ENCODE measurements around the gene NUFIP1. TPM values are rescaled to one million over a fixed set of nuclear protein-coding genes. Genes with fewer than 3 reads are reported as not detected.
"Not testable (repeated sequence)": the region's sequence is repeated elsewhere in the genome, so short reads cannot be mapped to it uniquely, and the experiment has no call there.

Gene NUFIP1
- total RNA-seq, 1 donor from 2014 or later, result 8.7 TPM

- no peak for TF ChIP-seq CTCF (conservative IDR thresholded peaks at IDR 0.05)
- no peak overlapping the region for H3K27ac Mint-ChIP-seq
These were observed 38.1 kb downstream of the NUFIP1 start for GRCh38 chr13:44951184-44951583.

GRCh38 chr13:44943411-44943810 lies 45.9 kb downstream of the NUFIP1 start:
- peaks cover 12% of the 10 kb centered on the region for H3K36me3 Mint-ChIP-seq
- not testable (repeated sequence) for H3K27me3 Mint-ChIP-seq; H3K4me1 Mint-ChIP-seq (ENCODE audit: unreplicated experiment); H3K4me3 Mint-ChIP-seq; H3K27ac Mint-ChIP-seq; DNase-seq (ENCODE audit: extremely low spot score, unreplicated experiment); H3K9me3 Mint-ChIP-seq

More at GRCh38 chr13:44951184-44951583, 38.1 kb downstream of the NUFIP1 start:
- Mint-ChIP-seq H3K36me3 (peaks cover 14% of the 10 kb centered on the region), H3K4me1 (ENCODE audit: unreplicated experiment) (peaks cover 6% of the 10 kb centered on the region), H3K27me3 (no peaks in the 10 kb centered on the region), H3K9me3 (no peaks in the 10 kb centered on the region), H3K4me3 (no peak overlapping the region)
- no peak for DNase-seq (ENCODE audit: extremely low spot score, unreplicated experiment)

- Mint-ChIP-seq H3K4me3 (no peak overlapping the region), H3K9me3 (no peaks in the 10 kb centered on the region), H3K4me1 (ENCODE audit: unreplicated experiment) (no peaks in the 10 kb centered on the region), H3K27me3 (no peaks in the 10 kb centered on the region), H3K27ac (no peak overlapping the region), H3K36me3 (peaks cover 8% of the 10 kb centered on the region)
- no peak for DNase-seq (ENCODE audit: extremely low spot score, unreplicated experiment)
- no peak for TF ChIP-seq CTCF (conservative IDR thresholded peaks at IDR 0.05)
These were observed 50.4 kb downstream of the NUFIP1 start for GRCh38 chr13:44938854-44939253.

GRCh38 chr13:44936246-44936645 lies 53.0 kb downstream of the NUFIP1 start:
- H3K36me3 Mint-ChIP-seq, result peaks cover 8% of the 10 kb centered on the region
- TF ChIP-seq CTCF (conservative IDR thresholded peaks at IDR 0.05), result no peak
- H3K27ac Mint-ChIP-seq, result no peak overlapping the region
- peaks cover 10% of the 10 kb centered on the region for H3K4me1 Mint-ChIP-seq (ENCODE audit: unreplicated experiment)
- no peak for DNase-seq (ENCODE audit: extremely low spot score, unreplicated experiment)
- H3K4me3 Mint-ChIP-seq, result no peak overlapping the region
- no peaks in the 10 kb centered on the region for H3K9me3 Mint-ChIP-seq
- no peaks in the 10 kb centered on the region for H3K27me3 Mint-ChIP-seq

GRCh38 chr13:44934724-44935123 lies 54.5 kb downstream of the NUFIP1 start:
- Mint-ChIP-seq H3K9me3 (no peaks in the 10 kb centered on the region), H3K36me3 (no peaks in the 10 kb centered on the region), H3K4me3 (no peak overlapping the region), H3K4me1 (ENCODE audit: unreplicated experiment) (peaks cover 15% of the 10 kb centered on the region), H3K27ac (no peak overlapping the region), H3K27me3 (no peaks in the 10 kb centered on the region)
- no peak for DNase-seq (ENCODE audit: extremely low spot score, unreplicated experiment)
- TF ChIP-seq CTCF (conservative IDR thresholded peaks at IDR 0.05), result no peak

GRCh38 chr13:44932850-44933251 lies 56.4 kb downstream of the NUFIP1 start:
- no peaks in the 10 kb centered on the region for H3K27me3 Mint-ChIP-seq
- no peak overlapping the region for H3K4me3 Mint-ChIP-seq
- peaks cover 15% of the 10 kb centered on the region for H3K4me1 Mint-ChIP-seq (ENCODE audit: unreplicated experiment)
- peak overlapping the region; percentile 3 for H3K27ac Mint-ChIP-seq
- TF ChIP-seq CTCF (conservative IDR thresholded peaks at IDR 0.05), result no peak
- no peak for DNase-seq (ENCODE audit: extremely low spot score, unreplicated experiment)
- no peaks in the 10 kb centered on the region for H3K36me3 Mint-ChIP-seq
- no peaks in the 10 kb centered on the region for H3K9me3 Mint-ChIP-seq
